Fibroblast of skin of right quadriceps (primary cell): ENCODE data around the gene KLHL24.
"Not testable (repeated sequence)": the region's sequence is repeated elsewhere in the genome, so short reads cannot be mapped to it uniquely, and the experiment has no call there.

ENCODE experiments used
- DNase-seq: peaks from one replicate; pipeline ENCODE4 v3.0.0-alpha.2; 2013

Gene KLHL24

GRCh38 chr3:183635431-183636220 lies at the start of gene KLHL24:
TSS of gene KLHL24 (plus strand) at chr3:183635623. CDS start at chr3:183650357, 14,734 bp downstream.
- peak; percentile 92 for DNase-seq

- no peak for DNase-seq
These were observed 48.9 kb upstream of the KLHL24 start for GRCh38 chr3:183586477-183586876.

GRCh38 chr3:183587336-183587735 lies 48.1 kb upstream of the KLHL24 start:
- DNase-seq = no peak

GRCh38 chr3:183590442-183590841 lies 45.0 kb upstream of the KLHL24 start:
- no peak for DNase-seq

- DNase-seq = no peak
These were observed 43.4 kb upstream of the KLHL24 start for GRCh38 chr3:183591881-183592521.

GRCh38 chr3:183592821-183593220 lies 42.6 kb upstream of the KLHL24 start:
- no peak for DNase-seq

- no peak for DNase-seq
These were observed 40.8 kb upstream of the KLHL24 start for GRCh38 chr3:183594636-183595035.

- DNase-seq = no peak
These were observed 37.5 kb upstream of the KLHL24 start for GRCh38 chr3:183597959-183598358.

GRCh38 chr3:183611326-183611725 lies 24.1 kb upstream of the KLHL24 start:
- DNase-seq = not testable (repeated sequence)

- no peak for DNase-seq
These were observed 21.8 kb upstream of the KLHL24 start for GRCh38 chr3:183613366-183614285.

- no peak for DNase-seq
These were observed 16.9 kb upstream of the KLHL24 start for GRCh38 chr3:183618542-183618941.

GRCh38 chr3:183619010-183619409 lies 16.4 kb upstream of the KLHL24 start:
- DNase-seq = no peak

GRCh38 chr3:183619624-183620251 lies 15.7 kb upstream of the KLHL24 start:
- no peak for DNase-seq

- DNase-seq = no peak
These were observed 15.2 kb upstream of the KLHL24 start for GRCh38 chr3:183620252-183620628.

- not testable (repeated sequence) for DNase-seq
These were observed 12.9 kb upstream of the KLHL24 start for GRCh38 chr3:183622473-183622872.

GRCh38 chr3:183626877-183627594 lies 8.4 kb upstream of the KLHL24 start:
- DNase-seq = no peak

GRCh38 chr3:183629546-183630301 lies 5.7 kb upstream of the KLHL24 start:
- DNase-seq = no peak

- DNase-seq = no peak
These were observed 3.7 kb upstream of the KLHL24 start for GRCh38 chr3:183631715-183632114.

GRCh38 chr3:183632725-183633124 lies 2.7 kb upstream of the KLHL24 start:
- not testable (repeated sequence) for DNase-seq

GRCh38 chr3:183634707-183635106 lies 716 bp upstream of the KLHL24 start:
- DNase-seq = no peak

GRCh38 chr3:183635107-183635430 lies 354 bp upstream of the KLHL24 start:
- no peak for DNase-seq
